Prostate gland (tissue), 2 donors: ENCODE results near the gene CDK3.

Experiments
- POLR2A ChIP-seq: fragments of 450-650 bp; IDR thresholded peaks from one replicate; pipeline ENCODE4 v1.6.1; 2016; ENCODE audit warnings: antibody characterized with exemption, mild to moderate bottlenecking
- POLR2AphosphoS5 ChIP-seq: sonication (generic); formaldehyde crosslinking; IDR thresholded peaks from one replicate; pipeline ENCODE4 v1.6.1; 2017; ENCODE audit warnings: antibody characterized with exemption
- TF ChIP-seq, protein P1 (sequence below), 4 experiments: fragments of 200-600 bp in 2 of 4; fragments of 450-650 bp in 2 of 4; sonication (generic) in 2 of 4; IDR thresholded peaks; 1 replicate in 3 of 4; 2 replicates in 1 of 4; pipeline ENCODE4 v1.5.1; 2016 to 2019; ENCODE audit warnings: antibody characterized with exemption in 4 of 4, mild to moderate bottlenecking in 2 of 4, moderate library complexity in 2 of 4

DNA sequence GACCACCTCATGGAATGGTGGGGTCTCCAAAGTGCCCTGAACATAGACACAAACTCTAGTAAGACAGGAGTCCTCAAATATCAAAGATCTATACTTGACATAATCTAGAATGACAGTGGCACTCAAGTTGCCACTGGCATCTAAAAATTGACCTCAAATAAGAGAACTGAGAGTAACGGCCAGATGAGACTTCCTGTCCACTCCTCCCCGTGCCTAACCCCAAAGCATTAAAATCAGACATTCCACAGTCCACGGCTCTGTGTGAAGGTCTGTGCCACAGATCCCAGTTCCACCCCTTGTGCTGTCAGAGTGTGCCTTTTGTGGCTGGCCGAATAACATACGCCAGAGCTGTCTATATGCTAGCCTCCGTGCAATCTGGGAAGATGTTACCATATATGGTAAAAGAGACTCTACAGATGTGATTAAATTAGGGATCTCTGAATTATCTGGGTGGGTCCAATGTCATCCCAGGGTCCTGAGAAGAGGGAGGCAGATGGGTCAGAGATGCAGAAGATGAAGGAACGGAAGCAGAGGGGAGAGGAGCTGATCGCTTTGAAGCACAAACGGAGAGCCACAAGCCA is 47.5 kb downstream of the CDK3 start:
- TF ChIP-seq POLR2A (no peak), POLR2AphosphoS5 (no peak)
- TF ChIP-seq, protein P1, sequence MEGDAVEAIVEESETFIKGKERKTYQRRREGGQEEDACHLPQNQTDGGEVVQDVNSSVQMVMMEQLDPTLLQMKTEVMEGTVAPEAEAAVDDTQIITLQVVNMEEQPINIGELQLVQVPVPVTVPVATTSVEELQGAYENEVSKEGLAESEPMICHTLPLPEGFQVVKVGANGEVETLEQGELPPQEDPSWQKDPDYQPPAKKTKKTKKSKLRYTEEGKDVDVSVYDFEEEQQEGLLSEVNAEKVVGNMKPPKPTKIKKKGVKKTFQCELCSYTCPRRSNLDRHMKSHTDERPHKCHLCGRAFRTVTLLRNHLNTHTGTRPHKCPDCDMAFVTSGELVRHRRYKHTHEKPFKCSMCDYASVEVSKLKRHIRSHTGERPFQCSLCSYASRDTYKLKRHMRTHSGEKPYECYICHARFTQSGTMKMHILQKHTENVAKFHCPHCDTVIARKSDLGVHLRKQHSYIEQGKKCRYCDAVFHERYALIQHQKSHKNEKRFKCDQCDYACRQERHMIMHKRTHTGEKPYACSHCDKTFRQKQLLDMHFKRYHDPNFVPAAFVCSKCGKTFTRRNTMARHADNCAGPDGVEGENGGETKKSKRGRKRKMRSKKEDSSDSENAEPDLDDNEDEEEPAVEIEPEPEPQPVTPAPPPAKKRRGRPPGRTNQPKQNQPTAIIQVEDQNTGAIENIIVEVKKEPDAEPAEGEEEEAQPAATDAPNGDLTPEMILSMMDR (IDR thresholded peaks at IDR 0.05), result no peak
